ENCODE results near the gene DOC2B.
"Not testable (repeated sequence)": the region's sequence is repeated elsewhere in the genome, so short reads cannot be mapped to it uniquely, and the experiment has no call there.

Gene DOC2B

DNA sequence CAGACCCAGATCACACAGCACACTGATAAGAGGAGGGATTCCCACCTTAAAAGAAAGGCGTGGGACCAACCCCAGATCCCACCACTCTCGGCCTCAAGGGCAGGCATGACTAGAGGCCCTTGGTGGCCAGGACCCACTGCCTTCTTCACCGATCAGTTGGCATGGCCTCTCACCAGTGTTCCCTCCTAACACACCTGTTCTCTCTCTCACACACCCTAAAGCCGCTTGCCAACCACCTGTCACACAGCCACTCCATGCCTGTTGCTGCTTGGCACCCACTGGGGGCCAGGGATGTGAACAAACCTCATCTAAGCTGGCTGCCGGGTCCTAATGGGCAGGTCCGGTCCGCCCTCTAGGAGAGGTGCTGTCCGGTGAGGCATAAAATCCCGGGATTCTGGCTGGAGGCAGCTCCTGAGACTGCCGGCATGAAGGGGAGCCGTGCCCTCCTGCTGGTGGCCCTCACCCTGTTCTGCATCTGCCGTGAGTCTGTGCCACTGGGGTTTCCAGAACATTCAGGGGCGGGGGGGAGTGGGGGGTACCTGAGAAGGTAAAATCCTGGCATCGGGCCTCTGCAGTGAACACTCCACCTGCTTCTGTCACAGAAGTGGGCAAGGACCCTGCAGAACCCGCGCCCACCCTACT is 44.2 kb downstream of the DOC2B start, which contains the start of gene SCGB1C2:
TSS of gene SCGB1C2 (plus strand) at position 404 of the 642 bp plus-strand sequence. CDS start at position 426, 22 bp downstream.
- not testable (repeated sequence) for H3K27me3 ChIP-seq (ENCODE audit: control insufficient read depth, insufficient read depth, low read length, poor library complexity, severe bottlenecking); H3K9me3 ChIP-seq (ENCODE audit: control insufficient read depth, low read length); H3K4me1 ChIP-seq (ENCODE audit: control insufficient read depth, insufficient read depth, low read length); H3K36me3 ChIP-seq (ENCODE audit: control insufficient read depth, insufficient read depth, low read length); H3K4me3 ChIP-seq (ENCODE audit: insufficient read depth, low read depth, low read length); H3K27ac ChIP-seq (ENCODE audit: insufficient read depth, low read depth, low read length, poor library complexity, severe bottlenecking)
- 85 to 90% methylated on average over 6 to 7 of the region's 16 CpGs for WGBS, 2 experiments

DNA sequence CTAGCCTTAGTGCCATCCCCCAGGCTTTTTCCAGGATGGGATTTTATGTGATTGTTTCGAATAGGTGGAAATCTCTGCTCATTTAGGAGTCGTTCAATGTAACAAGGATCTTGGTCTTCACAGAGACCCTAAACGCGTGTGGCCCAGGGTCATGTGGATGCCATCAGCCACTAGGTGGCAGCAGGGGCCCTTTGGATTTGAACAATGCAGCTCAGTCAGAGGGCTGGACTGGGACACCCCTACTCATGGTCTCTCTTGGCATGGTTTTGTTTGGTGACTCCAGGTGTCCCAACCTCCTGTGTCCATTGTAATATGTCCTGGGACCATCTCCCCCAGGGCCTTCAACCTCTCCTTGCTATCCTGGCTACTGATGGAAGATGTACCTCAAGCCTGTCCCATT is 44.9 kb downstream of the DOC2B start:
- H3K4me3 ChIP-seq (ENCODE audit: insufficient read depth, low read depth, low read length); H3K4me1 ChIP-seq (ENCODE audit: control insufficient read depth, insufficient read depth, low read length); H3K36me3 ChIP-seq (ENCODE audit: control insufficient read depth, insufficient read depth, low read length); H3K27me3 ChIP-seq (ENCODE audit: control insufficient read depth, insufficient read depth, low read length, poor library complexity, severe bottlenecking); H3K9me3 ChIP-seq (ENCODE audit: control insufficient read depth, low read length); H3K27ac ChIP-seq (ENCODE audit: insufficient read depth, low read depth, low read length, poor library complexity, severe bottlenecking): not testable (repeated sequence)
- WGBS, 2 experiments: 46 to 47% methylated on average over 3 of the region's 4 CpGs

- H3K36me3 ChIP-seq (ENCODE audit: control insufficient read depth, insufficient read depth, low read length); H3K4me1 ChIP-seq (ENCODE audit: control insufficient read depth, insufficient read depth, low read length); H3K27ac ChIP-seq (ENCODE audit: insufficient read depth, low read depth, low read length, poor library complexity, severe bottlenecking); H3K9me3 ChIP-seq (ENCODE audit: control insufficient read depth, low read length); H3K4me3 ChIP-seq (ENCODE audit: insufficient read depth, low read depth, low read length); H3K27me3 ChIP-seq (ENCODE audit: control insufficient read depth, insufficient read depth, low read length, poor library complexity, severe bottlenecking): not testable (repeated sequence)
- WGBS, 2 experiments: no CpG with 5 or more reads among the region's 1 CpG
Observed at GRCh38 chr17:135895-136294, 45.6 kb downstream of the DOC2B start.

DNA sequence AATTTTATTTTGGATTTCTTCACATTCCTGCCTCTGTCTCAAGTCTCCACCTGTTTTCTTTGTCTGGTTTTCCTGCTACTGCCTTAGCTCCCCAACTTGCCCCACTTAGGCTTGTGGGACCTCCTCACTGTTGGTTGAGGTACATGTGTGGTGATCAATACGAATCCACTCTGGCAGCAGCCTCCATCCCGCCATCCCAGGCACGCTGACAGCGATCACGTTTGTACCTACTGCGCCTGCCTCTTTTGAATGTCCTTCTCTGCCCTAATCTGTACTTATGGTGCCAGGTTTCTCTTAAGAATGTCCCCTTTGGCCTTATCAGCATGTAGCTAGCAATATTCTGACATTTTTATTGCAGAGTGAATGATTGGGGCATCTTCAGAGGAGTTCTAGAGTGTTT is 46.4 kb downstream of the DOC2B start:
- 83 to 90% methylated on average over 3 to 6 of the region's 6 CpGs for WGBS, 2 experiments
- H3K4me3 ChIP-seq (ENCODE audit: insufficient read depth, low read depth, low read length): not testable (repeated sequence)

GRCh38 chr17:134332-134785 is 47.1 kb downstream of the DOC2B start:
- H3K27ac ChIP-seq (ENCODE audit: insufficient read depth, low read depth, low read length, poor library complexity, severe bottlenecking); H3K4me1 ChIP-seq (ENCODE audit: control insufficient read depth, insufficient read depth, low read length); H3K27me3 ChIP-seq (ENCODE audit: control insufficient read depth, insufficient read depth, low read length, poor library complexity, severe bottlenecking); H3K4me3 ChIP-seq (ENCODE audit: insufficient read depth, low read depth, low read length); H3K36me3 ChIP-seq (ENCODE audit: control insufficient read depth, insufficient read depth, low read length); H3K9me3 ChIP-seq (ENCODE audit: control insufficient read depth, low read length): not testable (repeated sequence)
- WGBS, 2 experiments: 94 to 95% methylated on average over 7 to 8 of the region's 25 CpGs

More for the DNA sequence above, 46.4 kb downstream of the DOC2B start:
- not testable (repeated sequence) for H3K36me3 ChIP-seq (ENCODE audit: control insufficient read depth, insufficient read depth, low read length); H3K27me3 ChIP-seq (ENCODE audit: control insufficient read depth, insufficient read depth, low read length, poor library complexity, severe bottlenecking); H3K4me1 ChIP-seq (ENCODE audit: control insufficient read depth, insufficient read depth, low read length); H3K9me3 ChIP-seq (ENCODE audit: control insufficient read depth, low read length); H3K27ac ChIP-seq (ENCODE audit: insufficient read depth, low read depth, low read length, poor library complexity, severe bottlenecking)

DNA sequence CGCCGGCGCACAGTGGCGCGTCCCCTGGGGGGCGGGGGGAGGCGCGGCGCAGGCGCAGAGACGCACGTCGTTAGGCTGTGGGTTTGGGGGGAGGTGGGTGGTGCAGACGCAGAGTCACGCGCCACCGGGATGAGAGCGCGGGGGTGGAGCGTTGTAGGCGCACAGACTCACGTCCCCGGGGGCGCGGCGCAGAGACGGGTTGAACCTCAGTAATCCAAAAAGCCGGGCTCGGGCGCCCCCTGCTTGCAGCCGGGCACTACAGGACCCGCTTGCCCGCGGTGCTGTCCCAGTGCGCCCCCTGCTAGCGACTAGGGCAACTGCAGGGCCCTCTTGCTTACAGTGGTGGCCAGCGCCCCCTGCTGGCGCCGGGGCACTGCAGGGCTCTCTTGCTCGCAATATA is 47.5 kb downstream of the DOC2B start:
- WGBS, 2 experiments: 98 to 100% methylated on average over 2 to 9 of the region's 40 CpGs
- H3K4me3 ChIP-seq (ENCODE audit: insufficient read depth, low read depth, low read length); H3K9me3 ChIP-seq (ENCODE audit: control insufficient read depth, low read length); H3K27ac ChIP-seq (ENCODE audit: insufficient read depth, low read depth, low read length, poor library complexity, severe bottlenecking); H3K4me1 ChIP-seq (ENCODE audit: control insufficient read depth, insufficient read depth, low read length); H3K27me3 ChIP-seq (ENCODE audit: control insufficient read depth, insufficient read depth, low read length, poor library complexity, severe bottlenecking); H3K36me3 ChIP-seq (ENCODE audit: control insufficient read depth, insufficient read depth, low read length): not testable (repeated sequence)

- H3K9me3 ChIP-seq (ENCODE audit: control insufficient read depth, low read length); H3K36me3 ChIP-seq (ENCODE audit: control insufficient read depth, insufficient read depth, low read length); H3K27ac ChIP-seq (ENCODE audit: insufficient read depth, low read depth, low read length, poor library complexity, severe bottlenecking); H3K27me3 ChIP-seq (ENCODE audit: control insufficient read depth, insufficient read depth, low read length, poor library complexity, severe bottlenecking); H3K4me3 ChIP-seq (ENCODE audit: insufficient read depth, low read depth, low read length); H3K4me1 ChIP-seq (ENCODE audit: control insufficient read depth, insufficient read depth, low read length): not testable (repeated sequence)
- 14% methylated on average over 9 to 12 of the region's 20 CpGs for WGBS, 2 experiments
Observed at GRCh38 chr17:118339-118917, 63.0 kb downstream of the DOC2B start.

GRCh38 chr17:113111-113510 is 68.3 kb downstream of the DOC2B start:
- not testable (repeated sequence) for H3K9me3 ChIP-seq (ENCODE audit: control insufficient read depth, low read length); H3K36me3 ChIP-seq (ENCODE audit: control insufficient read depth, insufficient read depth, low read length); H3K27me3 ChIP-seq (ENCODE audit: control insufficient read depth, insufficient read depth, low read length, poor library complexity, severe bottlenecking); H3K4me1 ChIP-seq (ENCODE audit: control insufficient read depth, insufficient read depth, low read length); H3K4me3 ChIP-seq (ENCODE audit: insufficient read depth, low read depth, low read length); H3K27ac ChIP-seq (ENCODE audit: insufficient read depth, low read depth, low read length, poor library complexity, severe bottlenecking)
- WGBS, 2 experiments: no CpG with 5 or more reads among the region's 5 CpGs
